ENCODE measurements around the gene MACROD1.

The MACROD1 gene

DNA sequence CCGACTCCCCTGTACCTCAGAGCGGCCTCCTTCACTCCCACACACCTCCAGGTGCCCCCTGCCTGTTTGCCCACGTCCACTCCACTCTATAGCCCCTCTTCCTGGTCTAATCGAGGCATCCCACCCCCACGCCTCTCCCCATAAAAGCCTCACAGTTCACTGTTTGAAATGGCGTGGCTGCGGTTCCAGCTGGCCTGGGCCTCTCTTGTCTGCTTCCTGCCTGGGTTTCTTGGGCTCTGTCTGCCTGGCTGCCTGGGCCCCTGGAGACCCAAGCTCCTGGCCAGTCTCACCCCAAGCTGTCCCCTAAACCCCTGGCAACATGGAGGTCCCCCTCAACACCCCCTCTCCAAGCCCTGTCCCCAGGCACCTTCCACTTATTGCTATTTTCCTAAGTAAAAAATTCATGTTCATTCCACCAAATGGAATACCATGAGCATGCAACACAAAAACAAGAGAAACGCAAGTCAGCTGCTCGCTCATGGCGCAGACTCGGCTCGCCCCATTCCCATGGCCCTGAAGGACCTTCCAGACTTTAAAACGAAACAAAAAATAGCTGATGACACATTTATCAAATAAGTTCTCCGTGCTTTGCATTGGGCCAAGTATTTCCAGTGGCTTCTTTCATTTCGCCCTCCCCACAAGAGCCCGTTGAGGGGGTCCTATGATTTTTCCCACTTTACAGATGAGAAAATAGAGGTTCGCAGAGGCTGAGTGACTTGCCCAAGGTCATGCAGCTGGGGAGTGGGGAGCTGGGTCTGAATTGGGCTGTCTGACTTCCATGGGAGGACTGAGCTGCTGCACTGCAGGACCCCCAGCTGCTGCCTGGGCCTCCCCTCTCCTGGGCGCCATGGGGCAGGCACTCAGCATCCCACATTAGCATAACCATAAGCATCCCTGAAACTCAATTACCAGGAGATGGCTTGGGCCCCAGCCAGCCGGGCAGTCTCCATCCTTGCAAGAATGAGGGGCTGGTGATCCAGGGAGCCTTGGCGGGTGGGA lies 141.9 kb downstream of the MACROD1 start:
- no peak overlapping the region for H3K4me3 ChIP-seq (ENCODE audit: low read depth, low read length)
- ChIA-PET CTCF (interaction anchor here (1.0 to 8.1 kb wide), 5 partner anchors 17 to 281 kb away, joined by 3 to 45 read pairs (median 9); no protein-coding TSS in a partner anchor), POLR2A (interaction anchor here (0.6 kb wide), 1 partner anchor 144 kb away, joined by 4 read pairs; no protein-coding TSS in a partner anchor)
- TF ChIP-seq, protein P1, sequence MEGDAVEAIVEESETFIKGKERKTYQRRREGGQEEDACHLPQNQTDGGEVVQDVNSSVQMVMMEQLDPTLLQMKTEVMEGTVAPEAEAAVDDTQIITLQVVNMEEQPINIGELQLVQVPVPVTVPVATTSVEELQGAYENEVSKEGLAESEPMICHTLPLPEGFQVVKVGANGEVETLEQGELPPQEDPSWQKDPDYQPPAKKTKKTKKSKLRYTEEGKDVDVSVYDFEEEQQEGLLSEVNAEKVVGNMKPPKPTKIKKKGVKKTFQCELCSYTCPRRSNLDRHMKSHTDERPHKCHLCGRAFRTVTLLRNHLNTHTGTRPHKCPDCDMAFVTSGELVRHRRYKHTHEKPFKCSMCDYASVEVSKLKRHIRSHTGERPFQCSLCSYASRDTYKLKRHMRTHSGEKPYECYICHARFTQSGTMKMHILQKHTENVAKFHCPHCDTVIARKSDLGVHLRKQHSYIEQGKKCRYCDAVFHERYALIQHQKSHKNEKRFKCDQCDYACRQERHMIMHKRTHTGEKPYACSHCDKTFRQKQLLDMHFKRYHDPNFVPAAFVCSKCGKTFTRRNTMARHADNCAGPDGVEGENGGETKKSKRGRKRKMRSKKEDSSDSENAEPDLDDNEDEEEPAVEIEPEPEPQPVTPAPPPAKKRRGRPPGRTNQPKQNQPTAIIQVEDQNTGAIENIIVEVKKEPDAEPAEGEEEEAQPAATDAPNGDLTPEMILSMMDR (IDR thresholded peaks at IDR 0.05; ENCODE audit: insufficient read depth, low read length, missing control alignments), result no peak
- no peak for DNase-seq (ENCODE audit: low read depth, low spot score)

DNA sequence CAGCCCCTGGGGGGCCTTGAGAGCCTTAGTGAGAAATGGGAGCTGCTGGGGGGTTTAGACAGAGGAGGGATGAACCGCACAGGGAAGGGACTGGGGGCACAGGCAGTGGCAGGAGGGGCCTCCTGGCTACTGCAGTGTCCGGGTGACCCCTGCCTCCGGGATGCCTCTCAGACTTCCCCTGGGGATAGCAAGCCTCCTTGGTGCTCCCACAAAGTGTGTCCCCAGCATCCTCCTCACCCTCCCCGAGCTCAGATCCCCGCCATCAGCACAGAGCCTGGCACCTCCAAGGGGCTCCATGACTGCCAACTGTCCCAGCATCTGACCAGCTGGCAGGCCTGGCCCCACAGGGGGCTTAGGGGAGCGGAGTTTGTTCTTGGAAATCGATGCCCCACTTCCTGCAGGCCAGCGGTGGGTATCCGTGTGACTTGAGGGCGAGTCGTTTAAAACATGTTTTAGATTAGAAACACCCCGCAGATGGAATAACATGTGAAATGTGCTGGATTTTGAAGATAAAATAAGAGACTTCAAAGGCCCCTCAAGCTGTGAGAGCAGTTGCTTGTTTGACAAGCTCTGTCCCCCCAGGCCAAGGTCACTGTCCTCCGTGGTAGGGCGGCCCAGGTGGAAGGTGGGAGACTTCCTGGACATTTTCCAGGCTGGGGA lies 143.7 kb downstream of the MACROD1 start:
- DNase-seq (ENCODE audit: low read depth, low spot score), result no peak
- TF ChIP-seq, protein P1 (IDR thresholded peaks at IDR 0.05; ENCODE audit: insufficient read depth, low read length, missing control alignments), result no peak
- ChIA-PET POLR2A (no interaction called here), CTCF (interaction anchor here (1.8 to 2.3 kb wide), 3 partner anchors 16 to 22 kb away, joined by 5 to 7 read pairs (median 5); no protein-coding TSS in a partner anchor)
- H3K4me3 ChIP-seq (ENCODE audit: low read depth, low read length), result no peak overlapping the region

DNA sequence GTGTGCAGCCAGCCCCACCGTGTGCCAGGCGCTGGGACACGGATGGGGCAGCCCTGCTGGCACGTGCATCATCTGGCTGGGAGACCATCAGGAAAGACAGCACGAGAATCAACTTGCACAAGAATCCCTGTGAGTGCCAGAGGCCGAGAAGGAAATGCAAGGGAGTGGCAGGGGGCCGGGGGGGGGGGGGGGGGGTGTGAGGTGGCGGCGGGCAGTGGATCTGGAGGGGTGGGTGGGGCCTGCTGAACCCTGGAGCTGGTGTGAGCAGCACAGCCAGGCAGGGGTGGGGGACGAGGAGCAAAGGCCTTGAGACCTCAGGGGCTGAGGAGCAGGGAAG lies 144.2 kb downstream of the MACROD1 start:
- CTCF ChIA-PET, result interaction anchor here (1.8 to 2.3 kb wide), 3 partner anchors 15 to 22 kb away, joined by 5 to 7 read pairs (median 5); no protein-coding TSS in a partner anchor
- no peak for DNase-seq (ENCODE audit: low read depth, low spot score)
- H3K4me3 ChIP-seq (ENCODE audit: low read depth, low read length), result no peak overlapping the region
- TF ChIP-seq, protein P1 (IDR thresholded peaks at IDR 0.05; ENCODE audit: insufficient read depth, low read length, missing control alignments), result no peak
- POLR2A ChIA-PET, result no interaction called here

DNA sequence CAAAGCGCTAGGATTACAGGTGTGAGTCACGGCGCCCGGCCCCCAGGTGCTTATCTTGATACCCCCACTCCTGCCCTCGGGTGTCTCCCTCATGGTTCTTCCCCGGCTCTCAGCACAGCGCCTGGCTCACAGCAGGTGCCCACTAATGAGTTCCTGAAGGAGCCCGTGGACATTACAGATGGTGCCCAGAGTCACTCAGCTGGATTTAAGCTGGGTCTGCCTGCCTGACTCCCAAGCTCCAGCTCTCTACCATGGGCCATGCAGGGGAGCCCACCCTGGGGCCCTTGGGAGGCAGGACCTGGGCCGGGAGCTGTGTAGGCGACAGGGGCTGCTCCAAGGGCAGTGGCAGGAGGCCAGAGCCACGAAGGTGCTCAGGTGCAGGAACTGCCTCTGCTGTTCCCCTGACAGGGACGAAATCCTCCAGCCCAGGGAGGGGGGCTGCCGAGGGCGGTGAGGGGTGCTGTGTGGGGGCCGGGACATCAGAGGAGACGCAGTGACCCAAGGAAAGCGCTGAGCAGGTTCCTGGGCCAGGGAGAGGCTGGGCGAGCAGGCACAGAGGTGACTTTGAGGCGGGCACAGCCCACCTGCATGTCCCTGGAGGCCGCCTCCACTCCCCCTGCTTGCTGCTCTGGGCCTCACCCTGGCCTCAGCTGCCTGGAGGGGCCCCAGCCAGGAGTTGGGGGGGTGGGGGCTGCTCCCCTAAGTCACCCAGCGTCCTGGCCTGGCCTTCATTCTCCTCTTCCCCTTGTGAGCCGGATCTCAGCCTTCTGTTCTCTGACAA lies 144.7 kb downstream of the MACROD1 start:
- no peak for DNase-seq (ENCODE audit: low read depth, low spot score)
- TF ChIP-seq, protein P1 (IDR thresholded peaks at IDR 0.05; ENCODE audit: insufficient read depth, low read length, missing control alignments), result no peak
- CTCF ChIA-PET, result interaction anchor here (1.8 to 2.3 kb wide), 2 partner anchors 19 to 21 kb away, joined by 5 read pairs; no protein-coding TSS in a partner anchor
- POLR2A ChIA-PET, result no interaction called here
- no peak overlapping the region for H3K4me3 ChIP-seq (ENCODE audit: low read depth, low read length)

GRCh38 chr11:64019106-64020037 lies 146.5 kb downstream of the MACROD1 start:
- DNase-seq (ENCODE audit: low read depth, low spot score), result no peak
- TF ChIP-seq, protein P1 (IDR thresholded peaks at IDR 0.05; ENCODE audit: insufficient read depth, low read length, missing control alignments), result no peak
- ChIA-PET CTCF (interaction anchor here (0.6 to 1.4 kb wide), 4 partner anchors 12 to 134 kb away, joined by 3 to 7 read pairs (median 4); no protein-coding TSS in a partner anchor), POLR2A (interaction anchor here (0.7 kb wide), 1 partner anchor 103 kb away, joined by 3 read pairs; no protein-coding TSS in a partner anchor)
- H3K4me3 ChIP-seq (ENCODE audit: low read depth, low read length), result no peak overlapping the region
